ENCODE data around the gene BTNL8.

Gene BTNL8

GRCh38 chr5:180898621-180899246 lies at the start of gene BTNL8:
BTNL8 (plus strand) TSS chr5:180899159; CDS start chr5:180899311, 152 bp downstream.
- FAIRE-seq, result no peak

DNA sequence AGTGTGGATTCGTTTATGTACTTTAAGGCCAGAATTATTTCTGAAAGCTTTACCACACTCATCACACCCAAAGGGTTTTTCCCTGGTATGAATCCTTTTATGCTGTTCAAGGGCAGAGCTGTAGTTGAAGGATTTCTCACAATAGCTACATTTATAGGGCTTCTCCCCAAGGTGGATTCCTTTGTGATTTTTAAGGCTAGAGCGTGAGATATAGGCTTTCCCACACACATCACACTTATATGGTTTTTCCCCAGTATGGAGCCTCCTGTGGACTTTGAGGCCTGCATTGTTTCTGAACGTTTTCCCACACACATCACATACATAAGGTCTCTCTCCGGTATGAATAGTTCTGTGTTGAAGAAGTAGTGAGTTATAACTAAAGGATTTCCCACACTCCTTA lies 49.1 kb upstream of the BTNL8 start:
- no peak for FAIRE-seq

GRCh38 chr5:180850434-180851078 lies 48.4 kb upstream of the BTNL8 start:
- FAIRE-seq, result no peak

- no peak for FAIRE-seq
These were observed 46.5 kb upstream of the BTNL8 start for GRCh38 chr5:180852495-180852894.

GRCh38 chr5:180853121-180853847 lies 45.7 kb upstream of the BTNL8 start:
- no peak for FAIRE-seq

- no peak for FAIRE-seq
These were observed 45.1 kb upstream of the BTNL8 start for GRCh38 chr5:180853848-180854176.

- no peak for FAIRE-seq
These were observed 40.4 kb upstream of the BTNL8 start for GRCh38 chr5:180858586-180858985.

GRCh38 chr5:180860273-180860886 lies 38.6 kb upstream of the BTNL8 start:
- FAIRE-seq, result no peak

GRCh38 chr5:180860887-180861822 lies 37.8 kb upstream of the BTNL8 start, which contains the start of gene ZFP62:
ZFP62 (minus strand) TSS chr5:180861276; CDS start chr5:180861219, 57 bp downstream.
- no peak for FAIRE-seq

DNA sequence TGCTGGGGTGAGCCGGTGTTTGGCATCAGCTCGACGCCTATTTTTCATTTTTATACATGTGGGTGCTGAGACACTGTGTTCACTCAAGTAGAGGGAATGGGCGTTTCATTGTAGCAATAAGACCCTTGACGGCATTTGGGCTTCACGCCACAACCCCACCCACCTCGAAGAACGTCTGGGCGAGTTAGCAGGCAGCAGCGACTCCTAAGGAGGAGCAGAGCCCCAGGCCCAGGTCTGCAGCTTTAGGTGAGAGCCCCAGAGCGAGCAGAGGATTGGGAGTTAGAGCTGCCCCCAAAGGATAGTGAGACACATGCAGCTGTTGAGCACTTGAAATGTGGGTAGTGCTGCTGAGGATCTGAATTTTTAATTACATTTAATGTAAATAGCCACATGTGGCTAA lies 36.3 kb upstream of the BTNL8 start:
- FAIRE-seq, result no peak

DNA sequence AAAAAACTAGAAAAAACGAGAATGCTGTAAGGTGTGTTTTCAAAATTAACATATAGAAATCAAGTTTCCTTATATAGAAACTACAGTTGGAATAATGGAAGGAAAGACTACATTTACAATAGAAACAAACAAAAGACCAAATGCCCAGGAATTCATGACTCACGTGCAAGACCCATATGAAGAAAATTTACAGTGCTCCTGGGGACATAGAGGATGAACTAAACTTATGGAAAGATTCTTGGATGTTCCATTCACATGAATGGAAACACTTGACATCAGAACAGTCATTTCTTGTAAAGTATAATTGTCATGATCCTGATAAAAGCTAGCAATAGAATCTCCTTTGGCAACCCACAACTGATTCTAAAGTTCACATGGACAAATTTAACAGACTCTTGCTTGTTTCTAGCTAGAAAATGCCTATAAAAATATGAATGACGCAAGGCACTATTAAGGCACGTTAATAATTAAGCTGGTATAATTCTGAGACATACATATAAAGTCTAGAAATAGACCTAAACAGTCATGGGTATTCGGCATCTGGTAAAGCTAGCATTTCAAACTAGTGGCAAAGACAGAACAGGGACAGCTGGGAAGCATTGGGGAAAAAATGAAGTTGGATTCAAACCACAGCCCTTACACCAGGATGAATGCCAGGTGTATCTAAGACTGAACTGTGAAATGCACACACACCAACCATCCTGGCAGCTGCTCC lies 32.8 kb upstream of the BTNL8 start:
- no peak for FAIRE-seq

DNA sequence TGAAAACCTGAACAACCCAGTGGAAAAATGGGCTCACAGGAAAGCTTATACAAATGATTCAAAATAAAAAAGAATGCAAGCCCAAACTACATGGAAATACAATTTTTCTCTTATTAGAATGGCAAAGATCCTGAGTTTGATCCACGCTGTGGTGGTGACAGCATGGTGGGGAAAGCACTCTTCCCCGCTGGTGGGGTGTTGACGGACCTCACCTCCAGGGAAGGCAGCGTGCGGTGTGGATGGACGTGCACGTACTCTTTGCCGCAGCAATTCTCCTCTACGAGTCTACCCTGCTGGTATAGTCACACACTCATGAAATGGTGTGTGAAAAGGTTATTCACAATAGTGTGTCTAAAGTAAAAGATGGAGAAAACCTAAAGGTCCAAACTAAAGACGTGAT lies 32.0 kb upstream of the BTNL8 start:
- no peak for FAIRE-seq

DNA sequence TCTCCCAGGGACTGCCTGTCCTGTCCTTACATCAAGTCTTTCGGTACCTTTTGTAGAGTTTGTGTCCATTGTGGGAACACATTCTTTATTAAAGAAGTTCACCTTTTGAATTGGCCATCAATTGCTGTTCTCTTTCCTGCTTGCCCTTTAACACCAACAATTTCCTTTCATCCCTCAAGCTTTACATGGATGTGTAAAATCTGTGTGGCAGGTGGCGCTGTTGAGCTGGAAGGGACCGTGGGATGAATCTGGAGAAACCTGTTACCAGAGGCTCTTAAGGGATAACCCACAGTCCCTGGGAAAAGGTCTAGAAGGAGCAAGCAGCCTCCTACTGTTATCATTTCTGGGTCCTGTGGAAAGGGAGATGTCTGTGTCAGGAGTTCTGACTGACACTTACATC lies 30.0 kb upstream of the BTNL8 start:
- FAIRE-seq, result no peak

DNA sequence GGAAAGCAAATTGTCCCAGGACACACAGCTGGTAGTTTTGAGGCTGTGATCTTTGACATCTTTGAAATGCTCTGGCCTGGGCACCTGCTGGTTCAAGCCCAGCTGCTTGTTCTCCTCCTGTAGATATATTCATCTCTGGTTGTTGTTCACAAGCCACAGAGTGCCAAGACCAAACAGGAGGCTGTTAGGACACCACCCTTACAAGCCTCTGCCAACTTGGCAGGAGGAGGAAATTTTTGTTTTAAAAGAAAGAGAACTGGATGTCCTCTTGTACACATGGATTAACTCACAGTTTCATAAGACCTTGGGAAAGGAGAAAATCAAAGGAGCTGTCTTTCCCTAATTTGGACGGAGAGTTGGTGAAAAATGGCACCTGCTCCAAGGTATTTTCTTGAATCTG lies 29.4 kb upstream of the BTNL8 start:
- no peak for FAIRE-seq

DNA sequence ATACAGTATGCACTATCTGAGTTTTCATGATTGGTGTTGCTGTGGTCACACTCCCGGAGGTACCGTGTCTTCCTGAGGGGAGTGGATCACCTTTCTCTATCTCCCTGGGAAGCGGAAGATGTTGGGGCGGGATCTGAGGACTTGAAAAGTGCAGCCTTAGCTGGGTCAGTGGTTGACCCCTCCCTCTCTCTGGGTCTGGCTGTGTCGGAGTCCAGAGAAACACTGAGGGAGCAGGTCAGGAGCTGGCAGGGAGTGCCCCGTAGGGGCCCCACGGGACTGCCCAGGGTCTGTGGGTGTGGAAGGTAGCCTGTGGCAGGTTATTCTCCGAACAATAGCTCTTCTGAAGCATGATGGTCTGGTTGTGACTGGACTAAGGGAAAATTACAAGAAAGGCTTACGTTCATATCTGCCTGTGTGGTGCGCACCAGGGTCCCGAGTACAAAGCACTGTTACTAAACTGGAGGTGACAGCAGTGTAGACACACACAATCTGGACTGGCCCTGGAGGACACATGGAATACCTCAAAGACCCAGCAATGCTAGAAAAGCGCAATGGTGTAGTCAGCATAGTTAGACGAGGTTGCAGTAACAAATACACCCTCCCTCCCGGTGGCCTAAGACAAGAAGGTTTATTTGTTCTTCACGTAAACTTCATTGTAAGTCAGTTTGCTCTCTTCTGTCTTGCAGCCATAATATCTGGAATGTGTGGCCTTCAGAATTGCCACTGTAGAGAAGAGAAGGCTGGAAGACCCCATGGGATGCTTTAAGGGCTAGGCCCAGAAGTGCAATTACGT lies 28.5 kb upstream of the BTNL8 start:
- FAIRE-seq, result no peak

DNA sequence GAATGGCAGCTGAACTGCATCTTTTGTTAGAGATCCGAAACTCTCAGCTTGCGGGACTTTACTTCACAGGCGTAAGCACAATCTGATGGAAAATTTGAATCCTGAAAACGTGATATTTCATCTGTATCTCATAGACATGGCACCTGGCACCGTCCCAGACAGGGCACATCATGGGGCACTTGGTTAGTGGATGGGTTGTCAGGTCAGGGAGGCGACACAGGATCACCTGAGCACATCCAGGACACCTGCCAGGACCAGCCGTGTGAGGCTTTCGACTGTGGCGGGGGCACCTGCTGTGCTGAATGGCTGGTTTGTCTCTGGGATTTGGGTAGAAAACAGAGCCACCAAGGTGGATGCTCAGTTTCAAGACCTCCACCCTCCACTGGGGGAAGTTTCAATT lies 26.5 kb upstream of the BTNL8 start:
- FAIRE-seq, result no peak

DNA sequence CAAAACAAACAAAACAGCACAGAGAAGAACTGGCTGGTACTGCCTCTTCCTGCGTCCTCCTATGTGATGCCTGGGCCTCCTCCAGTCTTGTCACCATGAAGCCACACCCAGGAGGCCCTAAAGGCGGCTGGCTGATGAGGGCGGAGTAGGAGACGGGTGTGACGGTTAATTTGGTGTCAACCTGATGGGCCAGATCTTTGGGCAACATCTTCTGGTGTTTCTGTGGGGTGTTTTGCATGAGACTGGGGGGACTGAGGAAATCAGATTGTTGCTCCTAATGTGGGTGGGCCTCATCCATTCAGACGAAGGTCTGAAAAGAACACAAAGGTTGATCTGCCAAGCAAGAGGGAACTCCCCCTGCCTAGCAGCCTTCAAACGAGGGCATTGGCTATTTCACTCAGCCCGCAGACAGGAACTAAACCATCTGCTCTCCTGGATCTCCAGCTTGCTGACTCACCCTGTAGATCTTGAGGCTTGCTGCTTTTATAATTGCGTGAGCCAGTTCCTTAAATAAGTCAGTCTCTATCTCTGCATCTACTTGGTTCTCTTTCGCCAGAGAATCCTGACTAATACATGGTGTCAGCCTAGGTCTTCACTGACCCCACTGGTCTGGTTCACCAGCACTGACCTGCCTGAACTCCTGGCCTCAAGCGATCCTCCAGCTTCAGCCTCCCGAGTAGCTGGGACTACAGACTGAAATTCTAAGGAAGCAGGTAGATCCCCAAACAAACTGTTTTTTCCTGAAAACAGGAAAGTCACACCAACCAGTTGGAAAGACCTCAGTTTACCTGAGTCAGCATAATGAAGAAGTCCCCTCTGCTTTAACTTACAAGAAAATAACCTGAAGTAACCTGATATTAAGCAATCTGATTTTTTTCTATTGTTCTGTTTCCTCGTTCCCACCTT lies 25.1 kb upstream of the BTNL8 start:
- FAIRE-seq, result no peak

DNA sequence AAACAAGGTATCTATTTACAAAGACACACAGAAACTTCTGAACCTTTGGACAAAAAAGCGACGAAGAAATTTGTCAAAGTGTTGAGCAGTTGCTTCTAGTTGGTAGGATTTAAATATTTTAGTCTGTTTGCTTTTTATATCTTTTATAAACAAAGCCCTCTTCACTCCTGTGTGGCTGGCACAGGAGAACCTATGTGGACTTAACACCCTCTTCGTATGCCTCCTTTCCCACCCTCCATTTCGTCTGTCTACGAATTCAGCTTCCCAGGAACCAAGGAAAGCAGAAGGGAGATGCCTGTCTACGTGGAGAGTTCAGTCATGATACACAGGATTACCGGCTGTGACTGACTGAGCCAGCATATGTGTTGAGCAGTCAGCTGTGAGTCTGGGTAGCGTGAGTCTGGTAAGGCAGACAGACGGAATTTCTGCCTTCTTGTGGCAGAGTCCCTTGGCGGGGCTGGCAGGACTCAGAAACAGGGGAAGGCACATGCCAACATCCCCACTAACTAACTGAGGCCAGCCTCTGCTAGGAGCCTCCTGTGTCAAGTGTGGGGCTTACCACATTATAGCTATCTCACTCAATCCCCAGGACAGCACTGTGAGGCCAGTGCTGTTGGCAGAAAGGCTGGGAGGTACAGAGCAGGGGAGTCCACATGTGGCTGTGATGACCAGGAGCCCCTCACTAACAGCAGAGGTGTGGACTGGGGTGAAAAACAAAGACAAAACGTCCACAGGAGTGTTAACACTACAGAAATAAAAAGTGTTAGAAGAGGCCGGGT lies 24.0 kb upstream of the BTNL8 start:
- FAIRE-seq, result no peak

DNA sequence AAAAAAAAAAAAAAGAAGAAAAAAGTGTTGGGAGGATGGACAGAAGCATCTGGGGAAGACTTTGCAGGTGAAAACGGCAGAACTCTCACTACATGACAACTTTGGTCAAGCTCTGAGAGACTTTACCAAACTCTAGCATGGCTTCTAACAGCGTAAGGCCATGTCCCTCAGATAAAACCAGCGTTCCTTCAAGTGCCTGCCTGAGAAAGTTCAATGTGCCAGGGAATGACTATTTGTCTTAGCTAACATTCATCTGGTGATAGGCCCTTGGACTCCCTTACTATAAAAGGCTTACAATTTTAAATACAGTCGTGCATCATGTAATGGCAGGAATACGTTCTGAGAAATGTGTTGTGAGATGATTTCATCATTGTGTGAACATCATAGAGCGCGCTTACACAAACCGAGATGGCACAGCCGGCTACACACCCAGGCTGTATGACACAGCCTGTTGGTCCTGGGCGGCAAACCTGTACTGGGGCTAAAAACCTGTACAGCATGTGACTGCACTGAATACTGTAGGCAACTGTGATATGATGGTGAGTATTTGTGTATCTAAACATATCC lies 23.0 kb upstream of the BTNL8 start:
- no peak for FAIRE-seq

Measured in endometrium (tissue), 2 donors.